DND-41 (cell line): ENCODE data around the gene CEP170B.

Experiments
- ATAC-seq: fragments of 200-7000 bp; cut with Tn5 transposase; 3 replicates; pipeline ENCODE4 v1.9.1; 2021; ENCODE audit warnings: low read depth; ENCODE audit not compliant: insufficient read depth
- DNase-seq: peaks from one replicate; pipeline ENCODE4 v3.0.0-alpha.2; 2020
- H2AFZ ChIP-seq: 2 replicates; pipeline ENCODE4 v1.6.0; 2012; ENCODE audit warnings: low read depth, low read length
- H3K27ac ChIP-seq: 2 replicates; pipeline ENCODE4 v1.5.1; 2012; ENCODE audit warnings: low read length, inconsistent platforms
- H3K27me3 ChIP-seq: fragments of 200-600 bp; sonication (generic); 2 replicates; pipeline ENCODE4 v1.6.0; 2012; ENCODE audit warnings: low read length, mild to moderate bottlenecking, inconsistent platforms; ENCODE audit not compliant: insufficient read depth, poor library complexity
- H3K36me3 ChIP-seq: 2 replicates; pipeline ENCODE4 v1.5.1; 2012; ENCODE audit warnings: low read length, inconsistent platforms; ENCODE audit not compliant: insufficient read depth
- H3K4me1 ChIP-seq: 2 replicates; pipeline ENCODE4 v1.5.1; 2012; ENCODE audit warnings: mild to moderate bottlenecking, low read length; ENCODE audit not compliant: insufficient read depth
- H3K4me2 ChIP-seq: 2 replicates; pipeline ENCODE4 v1.6.0; 2012; ENCODE audit warnings: mild to moderate bottlenecking, moderate library complexity, low read length, inconsistent platforms; ENCODE audit not compliant: insufficient read depth
- H3K4me3 ChIP-seq, 2 experiments: fragments of 200-600 bp in 1 of 2; shearing (Covaris generic) in 1 of 2; 2 replicates each; pipeline ENCODE4 v1.5.1; 2012 to 2016; ENCODE audit warnings: inconsistent platforms in 2 of 2, low read length in 2 of 2, mild to moderate bottlenecking in 2 of 2, low read depth in 1 of 2, moderate library complexity in 1 of 2
- H3K79me2 ChIP-seq: 2 replicates; pipeline ENCODE4 v1.6.0; 2012; ENCODE audit warnings: low read length, inconsistent platforms; ENCODE audit not compliant: insufficient read depth
- H3K9ac ChIP-seq: 2 replicates; pipeline ENCODE4 v1.6.0; 2012; ENCODE audit warnings: low read depth, mild to moderate bottlenecking, inconsistent platforms, low read length, moderate library complexity
- H3K9me3 ChIP-seq: 2 replicates; pipeline ENCODE4 v1.5.1; 2012; ENCODE audit warnings: low read length, moderate library complexity, mild to moderate bottlenecking, inconsistent platforms; ENCODE audit not compliant: insufficient read depth, severe bottlenecking
- H4K20me1 ChIP-seq: 2 replicates; pipeline ENCODE4 v1.6.0; 2012; ENCODE audit warnings: low read length; ENCODE audit not compliant: insufficient read depth
- CTCF ChIP-seq: IDR thresholded peaks from 2 replicates; pipeline ENCODE4 v1.5.1; 2012; ENCODE audit warnings: borderline replicate concordance, low read length, moderate library complexity, mild to moderate bottlenecking; ENCODE audit not compliant: poor library complexity, severe bottlenecking; ENCODE audit errors: extremely low read depth
- EZH2 ChIP-seq: IDR thresholded peaks from 3 replicates; pipeline ENCODE4 v1.6.1; 2012; ENCODE audit warnings: borderline replicate concordance, low read depth, mild to moderate bottlenecking, moderate library complexity, low read length, inconsistent platforms; ENCODE audit not compliant: severe bottlenecking

The CEP170B gene

DNA sequence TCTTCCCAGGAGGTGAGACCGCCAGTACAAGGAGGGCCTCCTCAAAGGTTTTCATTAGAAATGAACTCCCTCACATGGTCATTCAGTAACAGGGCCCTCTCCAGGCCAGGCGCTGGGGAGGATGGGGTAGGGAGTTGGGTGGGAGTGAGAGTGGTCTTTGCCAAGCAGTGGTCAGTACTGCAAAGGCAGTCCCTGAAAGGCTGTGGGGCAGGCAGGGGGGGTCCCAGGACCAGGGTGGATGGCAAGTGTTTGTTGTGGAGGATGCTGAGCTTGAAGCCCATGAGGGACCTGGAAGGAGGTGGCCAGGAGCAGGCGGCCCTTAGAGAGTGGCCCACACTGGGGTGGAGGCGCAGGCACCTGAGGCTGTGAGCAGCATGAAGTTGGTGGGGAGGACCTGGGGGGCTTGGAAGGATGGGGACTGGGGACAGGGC is 26.1 kb downstream of the CEP170B start:
- Histone ChIP-seq H3K9me3 (no peaks in the 10 kb centered on the region), H3K36me3 (no peaks in the 10 kb centered on the region), H3K4me1 (no peaks in the 10 kb centered on the region), H3K9ac (no peak overlapping the region), H3K79me2 (no peaks in the 10 kb centered on the region), H3K4me2 (no peak overlapping the region), H2AFZ (no peak overlapping the region), H4K20me1 (no peaks in the 10 kb centered on the region), H3K27ac (no peak overlapping the region), H3K27me3 (no peaks in the 10 kb centered on the region), H3K4me3 (no peak overlapping the region)
- no peak for DNase-seq
- TF ChIP-seq CTCF (no peak), EZH2 (no peak)
- no peak for ATAC-seq

- Histone ChIP-seq H3K79me2 (no peaks in the 10 kb centered on the region), H3K4me1 (no peaks in the 10 kb centered on the region), H3K36me3 (no peaks in the 10 kb centered on the region), H3K27me3 (no peaks in the 10 kb centered on the region), H3K27ac (no peak overlapping the region), H3K4me3 (no peak overlapping the region), H3K4me2 (no peak overlapping the region), H4K20me1 (no peaks in the 10 kb centered on the region), H2AFZ (no peak overlapping the region), H3K9ac (no peak overlapping the region), H3K9me3 (no peaks in the 10 kb centered on the region)
- no peak for DNase-seq
- ATAC-seq, result no peak
- TF ChIP-seq CTCF (no peak), EZH2 (no peak)
Measured at GRCh38 chr14:104891664-104892530, 26.8 kb downstream of the CEP170B start.

- H3K27ac ChIP-seq, result no peak overlapping the region
- no peak overlapping the region for H3K9ac ChIP-seq
- no peak overlapping the region for H3K4me3 ChIP-seq
- H3K9me3 ChIP-seq, result no peaks in the 10 kb centered on the region
- no peaks in the 10 kb centered on the region for H3K36me3 ChIP-seq
- DNase-seq (no peak), ATAC-seq (no peak)
- H3K4me2 ChIP-seq, result no peak overlapping the region
- no peaks in the 10 kb centered on the region; the same call in 1 of the 2 replicates for H4K20me1 ChIP-seq
- H3K4me1 ChIP-seq, result no peaks in the 10 kb centered on the region
- no peak overlapping the region for H2AFZ ChIP-seq
- H3K27me3 ChIP-seq, result no peaks in the 10 kb centered on the region
- TF ChIP-seq CTCF, result no peak
- H3K79me2 ChIP-seq, result no peaks in the 10 kb centered on the region
Measured at GRCh38 chr14:104892531-104893434, 27.7 kb downstream of the CEP170B start.
